ENCODE data around the gene SMOC2. TPM values are rescaled to one million over a fixed set of nuclear protein-coding genes. Genes with fewer than 3 reads are reported as not detected.

Gene SMOC2
- total RNA-seq, 1 experiment from 2014 or later: 0.42 TPM

GRCh38 chr6:168455847-168456530 is 15.0 kb downstream of the SMOC2 start:
- H2AFZ ChIP-seq (ENCODE audit: low read depth, low read length, poor library complexity, severe bottlenecking): no peak overlapping the region
- no peaks in the 10 kb centered on the region for H3K9me3 ChIP-seq (ENCODE audit: control insufficient read depth in 1 of 2, insufficient read depth in 1 of 2, low read depth in 1 of 2, low read length in 2 of 2)
- POLR2A ChIA-PET: no interaction called here
- CTCF ChIA-PET: no interaction called here
- no peaks in the 10 kb centered on the region for H4K20me1 ChIP-seq (ENCODE audit: insufficient read depth)
- H3K9me2 ChIP-seq (ENCODE audit: insufficient read depth): no peaks in the 10 kb centered on the region
- no peaks in the 10 kb centered on the region for H3K4me1 ChIP-seq (ENCODE audit: control insufficient read depth in 1 of 2, insufficient read depth in 2 of 2, low read length in 2 of 2)
- H3K36me3 ChIP-seq (ENCODE audit: control insufficient read depth in 1 of 2, insufficient read depth in 2 of 2, low read length in 2 of 2): no peaks in the 10 kb centered on the region
- H3K9ac ChIP-seq (ENCODE audit: low read length): no peak overlapping the region
- TF ChIP-seq EZH2phosphoT487 (IDR thresholded peaks at IDR 0.05; ENCODE audit: borderline replicate concordance): no peak
- H3K4me2 ChIP-seq (ENCODE audit: low read length): no peak overlapping the region
- no peak overlapping the region for H3K4me3 ChIP-seq (replicated peaks in 1 of 2; ENCODE audit: low read depth in 1 of 2, low read length in 2 of 2)
- RAD21 ChIA-PET (ENCODE audit: low non-redundant PET in 1 of 2, low total read pairs in 2 of 2, uncharacterized antibody in 2 of 2, unreplicated experiment in 2 of 2): no interaction called here
- ATAC-seq (no peak), DNase-seq (ENCODE audit: low read depth, low spot score) (no peak)
- H3K27me3 ChIP-seq (ENCODE audit: insufficient read depth, low read length): peaks cover 11% of the 10 kb centered on the region; the same call in 1 of the 2 replicates
- no peak overlapping the region for H3K27ac ChIP-seq (ENCODE audit: low read depth, low read length)
- no TSS peak for BruUV-seq (replicated peaks)
- H3K79me2 ChIP-seq (ENCODE audit: insufficient read depth, low read length): no peaks in the 10 kb centered on the region
- intact Hi-C loops (cut with micrococcal nuclease): no loop called here

- no TSS peak for BruUV-seq (replicated peaks)
- CTCF ChIA-PET: no interaction called here
- Histone ChIP-seq H4K20me1 (ENCODE audit: insufficient read depth) (no peaks in the 10 kb centered on the region), H3K36me3 (ENCODE audit: control insufficient read depth in 1 of 2, insufficient read depth in 2 of 2, low read length in 2 of 2) (no peaks in the 10 kb centered on the region), H3K27me3 (ENCODE audit: insufficient read depth, low read length) (peaks cover 9% of the 10 kb centered on the region; the same call in 1 of the 2 replicates), H3K4me1 (ENCODE audit: control insufficient read depth in 1 of 2, insufficient read depth in 2 of 2, low read length in 2 of 2) (no peaks in the 10 kb centered on the region), H3K4me2 (ENCODE audit: low read length) (no peak overlapping the region), H3K79me2 (ENCODE audit: insufficient read depth, low read length) (no peaks in the 10 kb centered on the region), H3K4me3 (replicated peaks in 1 of 2; ENCODE audit: low read depth in 1 of 2, low read length in 2 of 2) (no peak overlapping the region), H3K9ac (ENCODE audit: low read length) (no peak overlapping the region), H2AFZ (ENCODE audit: low read depth, low read length, poor library complexity, severe bottlenecking) (no peak overlapping the region), H3K9me2 (ENCODE audit: insufficient read depth) (no peaks in the 10 kb centered on the region), H3K27ac (ENCODE audit: low read depth, low read length) (no peak overlapping the region), H3K9me3 (ENCODE audit: control insufficient read depth in 1 of 2, insufficient read depth in 1 of 2, low read depth in 1 of 2, low read length in 2 of 2) (no peaks in the 10 kb centered on the region)
- DNase-seq (ENCODE audit: low read depth, low spot score): no peak
- POLR2A ChIA-PET: no interaction called here
- intact Hi-C loops (cut with micrococcal nuclease): no loop called here
- ATAC-seq: no peak
- no peak for TF ChIP-seq MAX (IDR thresholded peaks at IDR 0.05)
- no peak for TF ChIP-seq ZFX (IDR thresholded peaks at IDR 0.05)
- no peak for TF ChIP-seq FOSL1 (IDR thresholded peaks at IDR 0.05; ENCODE audit: low read depth)
- TF ChIP-seq SIN3A (IDR thresholded peaks at IDR 0.05; ENCODE audit: low read depth): no peak
- no peak for TF ChIP-seq ELF1 (IDR thresholded peaks at IDR 0.05; ENCODE audit: borderline replicate concordance, low read depth)
- no peak for TF ChIP-seq YY1 (IDR thresholded peaks at IDR 0.05; ENCODE audit: extremely low read depth, insufficient replicate concordance, low read depth, low read length)
- no peak for TF ChIP-seq ZNF274 (IDR thresholded peaks at IDR 0.05; ENCODE audit: low read depth, low read length)
- no peak for TF ChIP-seq POLR2AphosphoS5 (IDR thresholded peaks at IDR 0.05; ENCODE audit: low read depth, low read length)
- TF ChIP-seq RAD21 (IDR thresholded peaks at IDR 0.05; ENCODE audit: low read depth): no peak
- TF ChIP-seq SP1 (IDR thresholded peaks at IDR 0.05; ENCODE audit: low read depth): no peak
- no peak for TF ChIP-seq ATF3 (IDR thresholded peaks at IDR 0.05)
- no peak for TF ChIP-seq CBX3 (IDR thresholded peaks at IDR 0.05; ENCODE audit: low read depth)
- TF ChIP-seq EGR1 (IDR thresholded peaks at IDR 0.05; ENCODE audit: low read depth): no peak
- TF ChIP-seq POLR2A (IDR thresholded peaks at IDR 0.05; ENCODE audit: borderline replicate concordance, extremely low read depth, insufficient read depth, insufficient read length): no peak
- no peak for TF ChIP-seq CEBPB (IDR thresholded peaks at IDR 0.05; ENCODE audit: low read depth)
- no peak for TF ChIP-seq CTCF (IDR thresholded peaks at IDR 0.05 in 2 of 3, conservative IDR thresholded peaks at IDR 0.05 in 1 of 3; ENCODE audit: borderline replicate concordance in 1 of 3, insufficient read depth in 1 of 3, low read depth in 2 of 3, low read length in 2 of 3)
- no peak for TF ChIP-seq EZH2 (IDR thresholded peaks at IDR 0.05)
- RAD21 ChIA-PET (ENCODE audit: low non-redundant PET in 1 of 2, low total read pairs in 2 of 2, uncharacterized antibody in 2 of 2, unreplicated experiment in 2 of 2): no interaction called here
These were observed 16.1 kb downstream of the SMOC2 start for GRCh38 chr6:168456907-168457652.
